ENCODE measurements around the gene VPS11.

The VPS11 gene

DNA sequence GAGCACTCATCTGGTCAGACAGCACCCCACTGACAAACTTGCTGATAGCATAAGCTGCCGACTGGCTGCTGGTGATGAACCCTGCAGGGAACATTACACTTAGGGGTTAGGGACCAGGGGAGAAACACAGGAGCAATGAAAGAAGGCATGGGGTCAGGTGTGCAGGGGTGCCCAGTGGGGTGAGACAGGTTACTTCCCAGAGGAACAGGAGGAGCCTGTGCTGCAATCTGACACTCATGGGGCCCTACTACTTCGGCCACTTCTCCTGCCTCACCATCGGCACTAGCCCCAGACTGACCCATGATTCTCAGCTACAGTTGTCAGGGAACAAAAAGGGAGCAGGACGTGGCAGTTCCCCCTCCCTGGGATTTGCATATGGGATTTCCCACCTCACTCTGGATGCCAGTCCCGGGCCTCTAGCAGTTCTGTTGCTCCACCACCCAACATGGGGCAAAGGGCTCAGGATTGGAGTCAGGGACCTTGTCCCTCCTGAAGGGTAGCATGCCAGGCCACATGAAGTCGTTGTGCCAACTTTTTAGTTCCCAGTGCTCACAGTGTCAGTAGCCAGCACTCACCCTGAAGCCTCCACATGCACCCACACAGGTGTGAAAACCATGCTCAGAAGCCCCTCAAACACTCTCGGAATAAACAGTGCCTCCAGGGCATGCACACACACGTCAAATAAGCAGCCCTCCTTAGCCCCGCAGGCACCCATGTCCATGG is 39.1 kb upstream of the VPS11 start:
- Histone ChIP-seq H3K9ac (ENCODE audit: low read depth, low read length, poor library complexity, severe bottlenecking) (peak overlapping the region; percentile 89), H3K4me2 (ENCODE audit: low read depth, low read length, poor library complexity, severe bottlenecking) (peak overlapping the region; percentile 85), H3K9me3 (ENCODE audit: insufficient read depth, low read depth, low read length) (no peaks in the 10 kb centered on the region), H4K20me1 (ENCODE audit: insufficient read depth, low read length, poor library complexity, severe bottlenecking) (no peaks in the 10 kb centered on the region), H3K27me3 (ENCODE audit: insufficient read depth, low read length, poor library complexity, severe bottlenecking) (no peaks in the 10 kb centered on the region), H3K4me1 (ENCODE audit: insufficient read depth, low read length, poor library complexity, severe bottlenecking) (peaks cover 22% of the 10 kb centered on the region), H3K9me2 (replicated peaks; ENCODE audit: low read depth, low read length) (no peaks in the 10 kb centered on the region), H3K4me3 (ENCODE audit: low read length, poor library complexity, severe bottlenecking) (peak overlapping the region; percentile 93), H3K79me2 (ENCODE audit: insufficient read depth, low read length) (peaks cover 32% of the 10 kb centered on the region), H3F3A (ENCODE audit: low read depth) (no peaks in the 10 kb centered on the region), H2AFZ (ENCODE audit: low read length) (no peak overlapping the region), H3K36me3 (ENCODE audit: insufficient read depth, low read length) (peaks cover 6% of the 10 kb centered on the region)
- no peak for TF ChIP-seq EZH2phosphoT487 (IDR thresholded peaks at IDR 0.05; ENCODE audit: borderline replicate concordance)
- TF ChIP-seq, protein P1, sequence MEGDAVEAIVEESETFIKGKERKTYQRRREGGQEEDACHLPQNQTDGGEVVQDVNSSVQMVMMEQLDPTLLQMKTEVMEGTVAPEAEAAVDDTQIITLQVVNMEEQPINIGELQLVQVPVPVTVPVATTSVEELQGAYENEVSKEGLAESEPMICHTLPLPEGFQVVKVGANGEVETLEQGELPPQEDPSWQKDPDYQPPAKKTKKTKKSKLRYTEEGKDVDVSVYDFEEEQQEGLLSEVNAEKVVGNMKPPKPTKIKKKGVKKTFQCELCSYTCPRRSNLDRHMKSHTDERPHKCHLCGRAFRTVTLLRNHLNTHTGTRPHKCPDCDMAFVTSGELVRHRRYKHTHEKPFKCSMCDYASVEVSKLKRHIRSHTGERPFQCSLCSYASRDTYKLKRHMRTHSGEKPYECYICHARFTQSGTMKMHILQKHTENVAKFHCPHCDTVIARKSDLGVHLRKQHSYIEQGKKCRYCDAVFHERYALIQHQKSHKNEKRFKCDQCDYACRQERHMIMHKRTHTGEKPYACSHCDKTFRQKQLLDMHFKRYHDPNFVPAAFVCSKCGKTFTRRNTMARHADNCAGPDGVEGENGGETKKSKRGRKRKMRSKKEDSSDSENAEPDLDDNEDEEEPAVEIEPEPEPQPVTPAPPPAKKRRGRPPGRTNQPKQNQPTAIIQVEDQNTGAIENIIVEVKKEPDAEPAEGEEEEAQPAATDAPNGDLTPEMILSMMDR (conservative IDR thresholded peaks at IDR 0.05; ENCODE audit: low read length), result no peak

DNA sequence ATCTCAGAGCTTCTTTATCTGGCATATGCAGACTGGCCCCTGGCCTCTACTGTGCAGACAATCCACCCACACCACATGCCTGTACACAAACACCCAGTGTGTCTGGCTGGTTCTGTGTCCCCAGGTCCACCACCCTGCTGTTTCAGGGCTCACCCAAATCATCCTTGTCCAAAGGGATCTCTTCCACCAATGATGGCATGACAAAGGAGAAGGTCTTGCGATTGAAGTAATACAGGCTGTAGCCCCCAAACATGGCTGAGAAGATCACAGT is 38.6 kb upstream of the VPS11 start:
- no peaks in the 10 kb centered on the region for H3K9me3 ChIP-seq (ENCODE audit: insufficient read depth, low read depth, low read length)
- peak overlapping the region; percentile 89 for H3K9ac ChIP-seq (ENCODE audit: low read depth, low read length, poor library complexity, severe bottlenecking)
- peak overlapping the region; percentile 85 for H3K4me2 ChIP-seq (ENCODE audit: low read depth, low read length, poor library complexity, severe bottlenecking)
- no peaks in the 10 kb centered on the region for H3K9me2 ChIP-seq (replicated peaks; ENCODE audit: low read depth, low read length)
- peaks cover 6% of the 10 kb centered on the region; the same call in 1 of the 2 replicates for H3K36me3 ChIP-seq (ENCODE audit: insufficient read depth, low read length)
- H3K4me3 ChIP-seq (ENCODE audit: low read length, poor library complexity, severe bottlenecking), result peak overlapping the region; percentile 93
- H4K20me1 ChIP-seq (ENCODE audit: insufficient read depth, low read length, poor library complexity, severe bottlenecking), result no peaks in the 10 kb centered on the region
- H3F3A ChIP-seq (ENCODE audit: low read depth), result no peaks in the 10 kb centered on the region
- peaks cover 28% of the 10 kb centered on the region for H3K79me2 ChIP-seq (ENCODE audit: insufficient read depth, low read length)
- no peaks in the 10 kb centered on the region for H3K27me3 ChIP-seq (ENCODE audit: insufficient read depth, low read length, poor library complexity, severe bottlenecking)
- H3K4me1 ChIP-seq (ENCODE audit: insufficient read depth, low read length, poor library complexity, severe bottlenecking), result peaks cover 22% of the 10 kb centered on the region
- no peak overlapping the region for H2AFZ ChIP-seq (ENCODE audit: low read length)
- TF ChIP-seq, protein P1 (conservative IDR thresholded peaks at IDR 0.05; ENCODE audit: low read length), result no peak
- no peak for TF ChIP-seq EZH2phosphoT487 (IDR thresholded peaks at IDR 0.05; ENCODE audit: borderline replicate concordance)

DNA sequence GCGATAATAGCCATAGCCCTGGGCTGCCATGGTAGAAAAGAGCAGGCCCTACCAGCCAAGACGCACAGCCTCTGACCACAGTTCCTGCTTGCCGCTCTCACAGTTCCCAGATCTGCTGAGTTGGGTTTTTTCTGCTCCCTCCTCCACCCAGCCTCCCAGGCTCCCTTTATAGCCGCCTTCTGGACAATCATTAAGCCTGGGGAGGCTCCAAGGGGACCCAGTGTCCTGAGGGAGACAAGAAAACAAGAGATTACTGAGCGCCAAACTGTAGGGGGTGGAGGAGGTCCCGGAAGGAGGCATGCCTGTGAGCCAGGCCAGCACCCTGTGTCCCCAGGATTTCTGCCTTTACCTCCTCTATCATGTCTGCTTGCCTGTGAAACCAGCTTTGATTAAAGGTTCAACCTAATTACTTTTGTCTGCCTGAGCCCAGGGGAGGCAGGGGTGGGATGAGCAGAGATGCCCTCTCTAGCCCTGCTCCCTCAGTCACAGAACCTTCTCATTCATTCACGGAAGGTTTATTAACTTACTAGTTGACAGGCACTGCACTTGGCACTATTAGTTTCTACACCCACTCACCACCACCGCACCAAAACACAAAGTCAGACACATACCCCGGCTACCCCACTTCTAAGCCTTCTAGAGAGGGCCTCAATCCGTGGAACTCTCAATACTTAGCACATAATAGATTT is 38.1 kb upstream of the VPS11 start:
- Histone ChIP-seq H3K36me3 (ENCODE audit: insufficient read depth, low read length) (peaks cover 6% of the 10 kb centered on the region; the same call in 1 of the 2 replicates), H3K9ac (ENCODE audit: low read depth, low read length, poor library complexity, severe bottlenecking) (peak overlapping the region; percentile 89), H2AFZ (ENCODE audit: low read length) (no peak overlapping the region), H3K4me3 (ENCODE audit: low read length, poor library complexity, severe bottlenecking) (peak overlapping the region; percentile 93), H4K20me1 (ENCODE audit: insufficient read depth, low read length, poor library complexity, severe bottlenecking) (no peaks in the 10 kb centered on the region), H3K79me2 (ENCODE audit: insufficient read depth, low read length) (peaks cover 28% of the 10 kb centered on the region), H3F3A (ENCODE audit: low read depth) (no peaks in the 10 kb centered on the region), H3K4me2 (ENCODE audit: low read depth, low read length, poor library complexity, severe bottlenecking) (peak overlapping the region; percentile 85), H3K9me3 (ENCODE audit: insufficient read depth, low read depth, low read length) (no peaks in the 10 kb centered on the region), H3K27me3 (ENCODE audit: insufficient read depth, low read length, poor library complexity, severe bottlenecking) (no peaks in the 10 kb centered on the region), H3K9me2 (replicated peaks; ENCODE audit: low read depth, low read length) (no peaks in the 10 kb centered on the region), H3K4me1 (ENCODE audit: insufficient read depth, low read length, poor library complexity, severe bottlenecking) (peaks cover 22% of the 10 kb centered on the region)
- TF ChIP-seq EZH2phosphoT487 (IDR thresholded peaks at IDR 0.05; ENCODE audit: borderline replicate concordance), result no peak
- TF ChIP-seq, protein P1 (conservative IDR thresholded peaks at IDR 0.05; ENCODE audit: low read length), result no peak
